ENCODE data around the gene FGD5.

GRCh38 chr3:14844386-14845170, 25.8 kb downstream of the FGD5 start:
- TF ChIP-seq GATA2 (IDR thresholded peaks at IDR 0.05; ENCODE audit: low read depth, low read length): no peak
- TF ChIP-seq GATA3 (IDR thresholded peaks at IDR 0.05; ENCODE audit: low read depth, low read length): no peak
